SK-N-SH (cell line): ENCODE measurements around the gene TEAD1. TPM values are rescaled to one million over a fixed set of nuclear protein-coding genes. Genes with fewer than 3 reads are reported as not detected.
A peak's percentile ranks its signal among the peaks of the same experiment; 100 is the strongest.

Experiments used
- CTCF ChIA-PET: fragments of 300-600, 350-600 bp; formaldehyde crosslinking; extraction: SDS; loops from one replicate; lab custom pipeline; 2021; lab: Yijun Ruan, JAX
- POLR2A ChIA-PET: fragments of 350-600 bp; sonication (Branson Sonifier 250); formaldehyde crosslinking; extraction: SDS; loops from one replicate; lab custom pipeline; 2020; ENCODE audit warnings: antibody characterized with exemption, inconsistent platforms; lab: Yijun Ruan, JAX
- DNase-seq: peaks from one replicate; pipeline ENCODE4 v3.0.0; 2012
- H2AFZ ChIP-seq: fragments of 200-600 bp; sonication (generic); 2 replicates; pipeline ENCODE4 v1.8.1; 2016; ENCODE audit warnings: antibody characterized with exemption, mild to moderate bottlenecking, low read depth
- H3F3A ChIP-seq: fragments of 200-600 bp; sonication (generic); replicated peaks from 2 replicates; pipeline ENCODE3; 2016; ENCODE audit warnings: antibody characterized with exemption, mild to moderate bottlenecking; ENCODE audit not compliant: insufficient read depth
- H3K27ac ChIP-seq, 2 experiments: fragments of 200-500 bp in 1 of 2; fragments of 200-600 bp in 1 of 2; sonication (Bioruptor generic) in 1 of 2; sonication (generic), shearing (Covaris generic) in 1 of 2; 2 replicates each; pipeline versions ENCODE4 v1.5.1 to v1.6.1; 2014 to 2016; ENCODE audit warnings: low read depth in 2 of 2, inconsistent platforms in 1 of 2, low read length in 1 of 2, mild to moderate bottlenecking in 1 of 2, mixed read lengths in 1 of 2
- H3K27me3 ChIP-seq: fragments of 200-600 bp; sonication (generic), shearing (Covaris generic); 2 replicates; pipeline ENCODE4 v1.6.1; 2016; ENCODE audit warnings: mixed run types; ENCODE audit not compliant: insufficient read depth
- H3K36me3 ChIP-seq, 2 experiments: fragments of 200-500 bp in 1 of 2; fragments of 200-600 bp in 1 of 2; sonication (Bioruptor generic) in 1 of 2; sonication (generic) in 1 of 2; replicated peaks in 1 of 2; 2 replicates each; pipeline versions ENCODE3 to v1.5.1; 2014 to 2016; ENCODE audit warnings: low read length in 1 of 2, mild to moderate bottlenecking in 1 of 2; ENCODE audit not compliant: insufficient read depth in 2 of 2, control insufficient read depth in 1 of 2
- H3K4me1 ChIP-seq, 2 experiments: fragments of 200-500 bp in 1 of 2; fragments of 200-600 bp in 1 of 2; sonication (Bioruptor generic) in 1 of 2; sonication (generic), shearing (Covaris generic) in 1 of 2; 2 replicates each; pipeline versions ENCODE4 v1.5.1 to v1.6.1; 2014 to 2016; ENCODE audit warnings: low read depth in 1 of 2, low read length in 1 of 2, mixed run types in 1 of 2; ENCODE audit not compliant: insufficient read depth in 2 of 2, control insufficient read depth in 1 of 2
- H3K4me2 ChIP-seq: fragments of 200-600 bp; sonication (generic), shearing (Covaris generic); 2 replicates; pipeline ENCODE4 v1.6.1; 2017; ENCODE audit warnings: mixed run types
- H3K4me3 ChIP-seq, 2 experiments: fragments of 200-500 bp in 1 of 2; fragments of 200-600 bp in 1 of 2; sonication (Bioruptor generic) in 1 of 2; sonication (generic), shearing (Covaris generic) in 1 of 2; 2 replicates each; pipeline versions ENCODE4 v1.5.1 to v1.8.1; 2014 to 2016; ENCODE audit warnings: low read depth in 2 of 2, inconsistent platforms in 1 of 2, low read length in 1 of 2, mild to moderate bottlenecking in 1 of 2, mixed read lengths in 1 of 2, moderate library complexity in 1 of 2
- H3K79me2 ChIP-seq: fragments of 200-600 bp; sonication (generic); 2 replicates; pipeline ENCODE4 v1.8.1; 2017; ENCODE audit warnings: mild to moderate bottlenecking; ENCODE audit not compliant: insufficient read depth
- H3K9ac ChIP-seq: fragments of 200-600 bp; sonication (generic); 2 replicates; pipeline ENCODE4 v1.6.1; 2017; ENCODE audit warnings: mixed run types
- H3K9me2 ChIP-seq: fragments of 200-600 bp; sonication (generic); 2 replicates; pipeline ENCODE4 v1.6.1; 2017; ENCODE audit warnings: mixed run types
- H3K9me3 ChIP-seq: fragments of 200-600 bp; sonication (generic); 2 replicates; pipeline ENCODE4 v1.6.1; 2017; ENCODE audit warnings: mixed run types, mild to moderate bottlenecking, moderate library complexity
- H4K20me1 ChIP-seq: fragments of 200-600 bp; sonication (generic); 2 replicates; pipeline ENCODE4 v1.6.1; 2017; ENCODE audit warnings: mild to moderate bottlenecking, mixed run types; ENCODE audit not compliant: insufficient read depth
- CHD2 ChIP-seq: fragments of 150-350 bp; IDR thresholded peaks from 2 replicates; pipeline ENCODE4 v1.6.1; 2018; ENCODE audit warnings: low read length; ENCODE audit not compliant: partially characterized antibody
- EP300 ChIP-seq, 2 experiments: IDR thresholded peaks; 2 replicates each; pipeline versions ENCODE4 v1.4.0 to v1.6.1; 2012; ENCODE audit warnings: borderline replicate concordance in 1 of 2, low read depth in 1 of 2, low read length in 1 of 2
- EZH2phosphoT487 ChIP-seq: fragments of 200-600 bp; sonication (generic); IDR thresholded peaks from 2 replicates; pipeline ENCODE4 v1.6.1; 2017; ENCODE audit warnings: low read depth, mixed run types, mild to moderate bottlenecking, antibody characterized with exemption, moderate library complexity, borderline replicate concordance
- FOXJ3 ChIP-seq: sonication (generic); formaldehyde crosslinking; IDR thresholded peaks from 2 replicates; pipeline ENCODE4 v1.5.1; 2020; ENCODE audit warnings: mild to moderate bottlenecking, missing genetic modification reagents
- GATA2 ChIP-seq: sonication (generic); formaldehyde crosslinking; IDR thresholded peaks from 2 replicates; pipeline ENCODE4 v1.5.0; 2020; ENCODE audit warnings: mild to moderate bottlenecking, missing genetic modification reagents
- MXI1 ChIP-seq: IDR thresholded peaks from 2 replicates; pipeline ENCODE4 v1.6.1; 2012; ENCODE audit warnings: mild to moderate bottlenecking, low read depth, low read length, improper control_type of control experiment
- NFIC ChIP-seq: IDR thresholded peaks from 2 replicates; pipeline ENCODE4 v1.4.0; 2012; ENCODE audit warnings: borderline replicate concordance
- POLR2AphosphoS5 ChIP-seq: IDR thresholded peaks from 2 replicates; pipeline ENCODE4 v1.6.1; 2012; ENCODE audit warnings: low read depth, low read length
- RAD21 ChIP-seq: IDR thresholded peaks from 2 replicates; pipeline ENCODE4 v1.6.1; 2012; ENCODE audit warnings: mild to moderate bottlenecking, low read length
- RCOR1 ChIP-seq: fragments of 150-350 bp; IDR thresholded peaks from 2 replicates; pipeline ENCODE4 v1.6.1; 2017; ENCODE audit warnings: antibody characterized with exemption, low read length
- SIN3A ChIP-seq: IDR thresholded peaks from 2 replicates; pipeline ENCODE4 v1.6.1; 2012; ENCODE audit warnings: low read depth, mild to moderate bottlenecking, low read length, moderate library complexity, borderline replicate concordance
- SMC3 ChIP-seq: IDR thresholded peaks from 2 replicates; pipeline ENCODE4 v1.6.1; 2012; ENCODE audit warnings: low read depth, low read length, improper control_type of control experiment
- TCF12 ChIP-seq: IDR thresholded peaks from 2 replicates; pipeline ENCODE4 v1.4.0; 2012
- TEAD4 ChIP-seq: IDR thresholded peaks from 2 replicates; pipeline ENCODE4 v1.4.0; 2012; ENCODE audit warnings: mild to moderate bottlenecking, borderline replicate concordance; ENCODE audit not compliant: insufficient read depth
- USF2 ChIP-seq: fragments of 150-350 bp; IDR thresholded peaks from 2 replicates; pipeline ENCODE4 v1.6.1; 2017; ENCODE audit warnings: antibody characterized with exemption, low read length, low read depth, borderline replicate concordance
- WGBS: methylation state at CpG from one replicate; pipeline ENCODE4 v1.1.6; 2017; ENCODE audit warnings: low lambda C conversion rate; 5-methylcytosine and 5-hydroxymethylcytosine counted together
- polyA plus RNA-seq, 3 experiments: library from polyadenylated mRNA; depleted of rRNA; stranded (reverse); fragments of >200 nt; gene quantifications; 2 replicates each; pipeline ENCODE4 v1.2.3, GENCODE V29; 2012

Gene TEAD1
- polyA plus RNA-seq, 1 of the 3 experiments (the other 2 are of a cell fraction): 31.2 TPM

GRCh38 chr11:12880327-12880726 is 206.1 kb downstream of the TEAD1 start (continued):
- no peak for TF ChIP-seq TEAD4

- POLR2A ChIA-PET: interaction anchor here (0.6 kb wide), 1 partner anchor 515 kb away, joined by 3 read pairs; no protein-coding TSS in a partner anchor
- TF ChIP-seq SIN3A: 0 out of 2 replicates have a peak, but pooled peaks have one; percentile 38
- peak; percentile 21; the same call in 1 of the 2 replicates for TF ChIP-seq SMC3
- TF ChIP-seq CHD2: peak; percentile 71
- TF ChIP-seq USF2: no peak
- TF ChIP-seq EP300 (IDR thresholded peaks at IDR 0.05; ENCODE audit: borderline replicate concordance in 1 of 2, low read depth in 1 of 2, low read length in 1 of 2): peak in 1 of 2 experiments; percentile 92; a peak in 2 of 4 replicates
- TF ChIP-seq EZH2phosphoT487: no peak
- TF ChIP-seq MXI1: peak; percentile 35; the same call in 1 of the 2 replicates
- TF ChIP-seq TCF12: peak; percentile 83
- TF ChIP-seq RAD21: peak; percentile 35
- TF ChIP-seq NFIC: peak; percentile 35; the same call in 1 of the 2 replicates
- TF ChIP-seq POLR2AphosphoS5: no peak
- peak; percentile 51; the same call in 1 of the 2 replicates for TF ChIP-seq GATA2
- TF ChIP-seq RCOR1: peak; percentile 97
- no peak for TF ChIP-seq TEAD4
- TF ChIP-seq FOXJ3 (CRISPR knock-in tag): peak; percentile 59; the same call in 1 of the 2 replicates
- peaks cover 36% of the 10 kb centered on the region for H3K79me2 ChIP-seq
- no peaks in the 10 kb centered on the region for H3K27me3 ChIP-seq
- H3K9me2 ChIP-seq: no peaks in the 10 kb centered on the region
- peaks cover 0 to 47% of the 10 kb centered on the region in 2 experiments; a peak in 2 of 4 replicates for H3K4me1 ChIP-seq
- no peak overlapping the region for H3K9ac ChIP-seq
- H3K27ac ChIP-seq: peak overlapping the region; percentile 5 to 94; a peak in 3 of 4 replicates
- peaks cover 60 to 61% of the 10 kb centered on the region in 2 experiments for H3K36me3 ChIP-seq
- no peak overlapping the region for H2AFZ ChIP-seq
- H3K9me3 ChIP-seq: no peaks in the 10 kb centered on the region
- CTCF ChIA-PET: interaction anchor here (1.2 to 2.2 kb wide), 7 partner anchors 10 to 594 kb away, joined by 4 to 12 read pairs (median 5); no protein-coding TSS in a partner anchor
- WGBS: 46% methylated on average over 4 of the region's 5 CpGs
- H4K20me1 ChIP-seq: no peaks in the 10 kb centered on the region
- no peaks in the 10 kb centered on the region for H3F3A ChIP-seq
- no peak overlapping the region for H3K4me2 ChIP-seq
- no peak overlapping the region for H3K4me3 ChIP-seq
- DNase-seq: peak; percentile 82
Observed at GRCh38 chr11:12882670-12883069, 208.4 kb downstream of the TEAD1 start.
